Measurements from ENCODE around the gene MEST.
A peak's percentile ranks its signal among the peaks of the same experiment; 100 is the strongest.
"Not testable (repeated sequence)": the region's sequence is repeated elsewhere in the genome, so short reads cannot be mapped to it uniquely, and the experiment has no call there.

Gene MEST

DNA sequence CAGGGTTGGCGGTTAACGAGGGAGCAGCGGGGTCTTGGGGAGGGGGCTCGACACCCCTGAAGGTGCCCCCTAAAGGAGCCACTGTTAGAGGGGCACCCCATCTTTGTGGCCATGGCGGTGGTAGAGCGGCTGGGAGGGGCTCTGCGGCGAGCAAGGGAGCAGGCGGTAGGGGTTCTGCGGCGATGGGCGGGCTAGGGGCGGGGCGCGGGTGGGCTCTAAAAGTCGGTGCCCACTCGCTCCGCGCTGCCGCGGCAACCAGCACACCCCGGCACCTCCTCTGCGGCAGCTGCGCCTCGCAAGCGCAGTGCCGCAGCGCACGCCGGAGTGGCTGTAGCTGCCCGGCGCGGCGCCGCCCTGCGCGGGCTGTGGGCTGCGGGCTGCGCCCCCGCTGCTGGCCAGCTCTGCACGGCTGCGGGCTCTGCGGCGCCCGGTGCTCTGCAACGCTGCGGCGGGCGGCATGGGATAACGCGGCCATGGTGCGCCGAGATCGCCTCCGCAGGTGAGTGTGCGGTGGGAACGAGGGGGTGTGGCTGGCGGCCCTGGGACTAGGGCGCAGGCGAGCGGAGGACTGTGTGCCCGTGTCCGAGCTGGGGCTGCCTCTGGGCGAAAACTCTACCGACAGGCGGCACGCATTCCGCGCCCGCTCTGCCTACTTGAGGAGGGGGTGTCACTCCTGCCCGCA lies at the start of gene MEST:
TSS of gene MEST (plus strand) at position 245 of the 682 bp plus-strand sequence. CDS start at position 474, 229 bp downstream.
- no peak for DNase-seq
- TF ChIP-seq GATA1 (IDR thresholded peaks at IDR 0.05; ENCODE audit: low read depth, low read length) (no peak), POLR2A (IDR thresholded peaks at IDR 0.05; ENCODE audit: low read length) (no peak)

GRCh38 chr7:130442601-130443000 lies 49.3 kb upstream of the MEST start:
- DNase-seq = no peak
- TF ChIP-seq POLR2A (IDR thresholded peaks at IDR 0.05; ENCODE audit: low read length) (no peak), GATA1 (IDR thresholded peaks at IDR 0.05; ENCODE audit: low read depth, low read length) (no peak)

GRCh38 chr7:130444234-130444633 lies 47.7 kb upstream of the MEST start:
- no peak for TF ChIP-seq GATA1 (IDR thresholded peaks at IDR 0.05; ENCODE audit: low read depth, low read length)
- no peak for TF ChIP-seq POLR2A (IDR thresholded peaks at IDR 0.05; ENCODE audit: low read length)
- no peak for DNase-seq

- peak in 1 of 2 experiments; percentile 3 for DNase-seq
- no peak for TF ChIP-seq POLR2A (IDR thresholded peaks at IDR 0.05; ENCODE audit: low read length)
- TF ChIP-seq GATA1 (IDR thresholded peaks at IDR 0.05; ENCODE audit: low read depth, low read length) = no peak
Observed at GRCh38 chr7:130444751-130445407, 47.0 kb upstream of the MEST start.

- DNase-seq = no peak
- TF ChIP-seq POLR2A (IDR thresholded peaks at IDR 0.05; ENCODE audit: low read length) (no peak), GATA1 (IDR thresholded peaks at IDR 0.05; ENCODE audit: low read depth, low read length) (no peak)
Observed at GRCh38 chr7:130446259-130446658, 45.6 kb upstream of the MEST start.

DNA sequence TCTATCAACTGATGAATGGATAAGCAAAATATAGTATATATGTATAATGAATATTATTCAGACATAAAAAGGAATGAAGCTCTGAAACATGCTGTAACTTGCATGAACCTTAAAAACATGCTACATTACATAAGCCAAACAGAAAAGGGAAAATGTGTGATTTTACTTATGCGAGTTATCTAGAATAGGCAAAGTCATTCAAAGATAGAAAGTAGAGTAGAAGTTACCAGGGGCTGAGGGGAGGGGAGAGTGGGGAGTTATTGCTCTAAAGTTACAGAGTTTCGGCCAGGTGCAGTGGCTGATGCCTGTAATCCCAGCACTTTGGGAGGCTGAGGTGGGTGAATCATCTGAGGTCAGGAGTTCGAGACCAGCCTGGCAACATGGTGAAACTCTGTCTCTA lies 40.5 kb upstream of the MEST start:
- not testable (repeated sequence) for DNase-seq

DNA sequence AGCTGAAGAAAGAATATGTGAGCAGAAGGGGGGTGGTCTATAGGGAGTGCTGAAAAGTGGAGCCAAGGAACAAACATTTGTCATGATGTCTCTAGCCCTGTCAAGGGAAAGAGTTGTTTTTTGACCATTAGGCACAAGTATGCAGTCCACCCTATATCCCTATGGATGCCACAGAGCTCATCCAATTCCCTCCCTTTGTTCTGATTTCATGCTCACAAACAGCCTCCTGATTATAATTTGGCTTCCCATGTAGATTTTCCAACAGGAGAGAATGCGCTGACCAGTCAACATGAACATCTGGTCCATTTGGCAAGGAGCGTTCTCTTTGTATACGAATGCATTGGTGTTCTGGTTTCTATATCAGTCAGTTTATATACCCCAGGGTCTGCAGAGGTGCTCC lies 38.9 kb upstream of the MEST start:
- TF ChIP-seq GATA1 (IDR thresholded peaks at IDR 0.05; ENCODE audit: low read depth, low read length) (no peak), POLR2A (IDR thresholded peaks at IDR 0.05; ENCODE audit: low read length) (no peak)
- no peak for DNase-seq

- DNase-seq = no peak
- TF ChIP-seq GATA1 (IDR thresholded peaks at IDR 0.05; ENCODE audit: low read depth, low read length) (no peak), POLR2A (IDR thresholded peaks at IDR 0.05; ENCODE audit: low read length) (no peak)
Observed at GRCh38 chr7:130454959-130455358, 36.9 kb upstream of the MEST start.

DNA sequence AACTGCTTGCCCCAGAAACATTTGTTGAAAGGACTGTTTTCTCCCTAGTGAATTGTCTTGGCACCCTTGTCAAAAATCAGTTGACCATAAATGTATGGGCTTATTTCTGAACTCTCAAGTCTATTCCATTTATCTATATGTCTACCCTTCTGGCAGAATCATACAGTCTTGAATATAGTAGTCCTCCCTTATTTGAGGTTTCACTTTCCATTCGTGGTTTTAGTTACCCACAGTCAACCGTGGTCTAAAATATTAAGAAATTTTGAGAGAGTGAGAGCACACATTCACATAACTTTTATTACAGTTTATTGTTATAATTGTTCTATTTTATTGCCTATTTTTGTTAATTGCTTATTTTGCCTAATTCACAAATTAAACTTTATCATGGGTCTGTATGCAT lies 33.6 kb upstream of the MEST start:
- no peak for DNase-seq
- TF ChIP-seq GATA1 (IDR thresholded peaks at IDR 0.05; ENCODE audit: low read depth, low read length) (no peak), POLR2A (IDR thresholded peaks at IDR 0.05; ENCODE audit: low read length) (no peak)

DNA sequence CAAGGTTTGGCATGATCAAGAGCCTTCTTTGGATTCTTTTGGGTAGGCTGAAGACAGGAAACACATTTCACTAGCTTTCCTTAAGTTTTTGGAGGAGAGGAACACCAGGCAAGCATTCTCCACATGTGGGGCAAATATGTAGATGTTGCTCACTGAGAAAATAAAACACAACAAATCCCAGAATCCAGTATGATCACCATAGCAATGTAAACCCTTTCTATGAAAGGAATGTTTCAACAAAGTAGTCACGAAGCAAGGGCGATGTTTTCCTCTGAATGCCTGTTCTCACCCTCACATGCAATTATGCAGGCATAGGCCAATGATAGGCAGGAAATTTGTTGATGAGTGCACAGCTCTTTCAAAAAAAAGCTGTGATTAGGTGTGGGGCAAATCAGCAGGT lies 30.6 kb upstream of the MEST start:
- no peak for TF ChIP-seq POLR2A (IDR thresholded peaks at IDR 0.05; ENCODE audit: low read length)
- DNase-seq = no peak

DNA sequence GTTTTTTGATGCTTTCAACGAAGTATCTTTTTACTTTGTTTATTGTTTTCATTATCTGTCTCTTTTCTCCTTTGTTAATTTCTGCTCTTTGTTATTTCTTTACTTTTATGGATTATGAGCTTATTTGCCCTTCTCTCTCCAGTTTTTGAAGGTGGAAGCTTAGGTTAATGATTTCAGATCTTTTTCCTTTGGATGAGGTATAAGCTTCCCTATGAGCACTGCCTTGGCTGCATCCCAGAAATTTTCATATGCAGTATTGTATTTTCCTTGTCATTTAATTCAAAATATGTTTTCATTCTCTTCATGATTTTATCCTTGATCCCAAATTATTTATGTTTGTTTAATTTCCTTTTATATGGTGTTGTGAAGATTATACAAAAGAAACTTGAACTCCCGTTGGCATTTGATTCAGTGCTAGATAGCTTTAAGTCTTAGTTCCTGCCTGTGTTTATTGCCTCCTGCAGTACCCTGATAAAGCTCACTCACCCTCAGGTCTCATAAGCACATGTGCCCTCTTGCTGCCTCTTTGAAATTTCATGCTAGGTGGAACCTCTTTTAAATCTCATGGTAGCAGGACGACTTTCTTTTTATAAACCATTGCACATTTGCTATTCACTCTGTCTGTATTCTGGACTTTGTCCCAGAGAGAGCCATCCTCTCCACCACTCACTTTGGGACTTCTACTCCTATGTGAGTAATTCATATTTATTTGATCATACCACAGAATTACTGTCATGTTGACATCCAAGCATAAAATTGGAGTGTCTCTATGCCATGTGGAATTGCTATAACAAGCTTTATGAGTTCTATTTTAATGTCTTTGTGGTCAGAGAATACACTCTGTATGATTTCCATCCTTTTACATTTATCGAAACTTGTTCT lies 28.1 kb upstream of the MEST start:
- peak; percentile 63 to 86 for DNase-seq
- TF ChIP-seq POLR2A (IDR thresholded peaks at IDR 0.05; ENCODE audit: low read length) (no peak), GATA1 (IDR thresholded peaks at IDR 0.05; ENCODE audit: low read depth, low read length) (no peak)

- TF ChIP-seq GATA1 (IDR thresholded peaks at IDR 0.05; ENCODE audit: low read depth, low read length) (no peak), POLR2A (IDR thresholded peaks at IDR 0.05; ENCODE audit: low read length) (no peak)
Observed at GRCh38 chr7:130468612-130469011, 23.3 kb upstream of the MEST start.

DNA sequence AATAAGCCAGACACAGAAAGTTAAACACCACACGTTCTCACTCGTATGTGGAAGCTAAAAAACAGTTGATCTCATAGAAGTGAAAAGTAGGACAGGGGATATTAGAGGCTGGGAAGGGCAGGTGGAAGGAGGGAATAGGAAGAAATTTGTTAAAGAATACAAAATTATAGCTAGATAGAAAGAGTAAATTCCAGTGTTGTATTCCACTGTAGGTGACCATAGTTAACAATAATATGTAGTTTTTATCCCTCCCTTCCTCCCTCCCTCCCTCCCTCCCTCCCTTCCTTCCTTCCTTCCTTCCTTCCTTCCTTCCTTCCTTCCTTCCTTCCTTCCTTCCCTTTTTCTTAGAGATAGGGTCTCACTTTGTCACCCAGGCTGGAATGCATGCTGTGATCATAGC lies 19.9 kb upstream of the MEST start:
- DNase-seq = no peak
- TF ChIP-seq POLR2A (IDR thresholded peaks at IDR 0.05; ENCODE audit: low read length) (no peak), GATA1 (IDR thresholded peaks at IDR 0.05; ENCODE audit: low read depth, low read length) (no peak)

More at GRCh38 chr7:130468612-130469011, 23.3 kb upstream of the MEST start:
- DNase-seq = no peak

- TF ChIP-seq POLR2A (IDR thresholded peaks at IDR 0.05; ENCODE audit: low read length) = no peak
- TF ChIP-seq GATA1 (IDR thresholded peaks at IDR 0.05; ENCODE audit: low read depth, low read length) = no peak
- no peak for DNase-seq
Observed at GRCh38 chr7:130473289-130473688, 18.6 kb upstream of the MEST start.

Data from erythroblast (primary cell).